IPS-18a (cell line): ENCODE results near the gene PIAS4.
"Not testable (repeated sequence)": the region's sequence is repeated elsewhere in the genome, so short reads cannot be mapped to it uniquely, and the experiment has no call there.

Experiments used
- H3K27ac ChIP-seq: one replicate; pipeline ENCODE4 v1.5.1; 2013; ENCODE audit warnings: low read length
- H3K27me3 ChIP-seq: one replicate; pipeline ENCODE4 v1.6.1; 2013; ENCODE audit warnings: mild to moderate bottlenecking, low read length; ENCODE audit not compliant: control insufficient read depth, insufficient read depth
- H3K36me3 ChIP-seq: one replicate; pipeline ENCODE4 v1.6.1; 2013; ENCODE audit warnings: low read depth, low read length; ENCODE audit not compliant: control insufficient read depth
- H3K4me1 ChIP-seq: one replicate; pipeline ENCODE4 v1.6.1; 2013; ENCODE audit warnings: low read depth, low read length; ENCODE audit not compliant: control insufficient read depth
- H3K4me3 ChIP-seq: one replicate; pipeline ENCODE4 v1.5.1; 2013; ENCODE audit warnings: low read length
- H3K9ac ChIP-seq: one replicate; pipeline ENCODE4 v1.6.1; 2013; ENCODE audit warnings: mild to moderate bottlenecking, low read length, moderate library complexity
- H3K9me3 ChIP-seq: one replicate; pipeline ENCODE4 v1.6.1; 2013; ENCODE audit warnings: low read depth, low read length; ENCODE audit not compliant: control insufficient read depth

Gene PIAS4

DNA sequence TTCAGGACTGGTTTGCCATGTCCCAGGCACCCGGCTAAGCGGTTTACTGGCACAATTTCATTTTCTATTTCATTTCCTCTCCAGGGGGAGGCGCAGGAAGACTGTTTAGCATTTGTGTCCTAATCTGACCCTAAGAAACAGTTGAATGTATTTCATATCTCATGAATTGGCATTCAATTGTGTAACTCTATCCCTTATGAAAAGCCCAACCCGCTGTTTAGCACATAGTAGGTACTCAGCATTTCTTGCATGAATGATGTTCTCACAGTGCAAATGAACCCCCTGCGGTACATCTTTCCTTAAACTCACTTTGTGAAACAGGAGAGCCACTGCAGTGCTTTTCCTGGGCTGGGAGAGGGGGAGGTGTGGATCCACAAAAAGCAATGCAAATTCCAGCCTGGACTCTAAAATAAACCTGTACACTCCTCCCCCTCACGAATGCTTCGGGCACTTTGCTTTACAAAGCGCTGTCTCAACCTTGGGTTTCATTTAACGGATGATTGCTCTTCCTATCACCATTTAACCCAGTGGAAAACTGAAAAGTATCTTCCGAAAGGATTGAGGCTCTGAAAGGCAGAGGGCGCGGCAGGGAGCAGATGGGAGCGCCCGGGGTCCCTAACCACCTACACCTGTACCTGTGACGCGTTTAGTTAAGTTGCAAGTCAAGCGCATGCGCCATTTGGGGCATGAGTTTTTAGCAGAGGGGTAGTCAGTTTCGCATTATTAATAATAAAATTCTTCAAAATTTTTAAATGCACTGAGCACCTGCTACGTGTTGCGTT is 21.1 kb upstream of the PIAS4 start:
- H3K9ac ChIP-seq, result no peak overlapping the region
- peaks cover 32% of the 10 kb centered on the region for H3K36me3 ChIP-seq
- H3K27me3 ChIP-seq, result peaks cover 5% of the 10 kb centered on the region
- H3K9me3 ChIP-seq, result no peaks in the 10 kb centered on the region
- H3K4me1 ChIP-seq, result peaks cover 13% of the 10 kb centered on the region
- H3K4me3 ChIP-seq, result peak overlapping the region; percentile 97
- H3K27ac ChIP-seq, result no peak overlapping the region

DNA sequence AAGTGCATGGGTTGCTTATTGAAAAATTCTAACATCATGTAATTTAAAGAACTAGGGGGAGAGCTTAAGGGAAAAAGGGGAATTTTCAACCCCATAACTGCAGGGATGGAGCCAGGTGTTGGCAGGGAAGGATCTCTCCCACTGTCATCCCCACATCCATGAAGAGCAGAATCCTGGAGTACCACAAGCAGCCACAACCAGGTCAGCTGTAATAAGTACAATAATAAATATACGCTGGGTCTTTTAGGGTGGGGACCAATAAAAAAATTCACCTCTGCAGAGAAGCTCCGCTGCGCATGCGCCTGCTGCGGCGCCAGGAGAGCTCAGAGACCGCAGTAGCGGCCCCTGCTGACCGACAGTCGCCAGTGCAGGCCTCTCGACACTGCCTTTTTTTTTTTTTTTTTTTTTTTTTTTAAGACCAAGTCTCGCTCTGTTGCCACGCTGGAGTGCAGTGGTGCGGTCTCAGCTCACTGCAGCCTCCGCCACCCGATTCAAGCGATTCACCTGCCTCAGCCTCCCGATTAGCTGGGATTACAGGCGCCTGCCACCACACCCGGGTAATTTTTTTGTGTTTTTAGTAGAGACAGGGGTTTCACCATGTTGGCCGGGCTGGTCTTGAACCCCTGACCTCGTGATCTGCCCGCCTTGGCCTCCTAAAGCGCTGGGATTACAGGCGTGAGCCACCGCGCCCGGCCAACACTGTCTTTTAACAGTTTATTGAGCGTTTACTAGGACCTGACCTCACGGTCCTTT is 19.7 kb upstream of the PIAS4 start:
- no peak overlapping the region for H3K27ac ChIP-seq
- H3K4me3 ChIP-seq, result peak overlapping the region; percentile 97
- H3K9ac ChIP-seq, result no peak overlapping the region

DNA sequence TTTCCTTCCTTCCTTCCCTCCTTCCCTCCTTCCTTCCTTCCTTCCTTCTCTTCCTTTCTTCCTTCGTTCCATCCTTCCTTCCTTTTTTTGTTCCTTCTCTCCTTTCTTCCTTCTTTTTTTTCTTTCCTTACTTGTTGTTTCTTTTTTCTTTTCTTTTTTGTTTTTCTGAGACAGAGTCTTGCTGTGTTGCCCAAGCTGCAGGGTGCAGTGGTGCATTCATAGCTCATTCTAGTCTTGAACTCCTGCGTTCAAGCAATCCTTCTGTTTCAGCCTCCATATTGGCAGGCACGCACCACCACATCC is 16.8 kb upstream of the PIAS4 start:
- Histone ChIP-seq H3K27me3 (peaks cover 5% of the 10 kb centered on the region), H3K4me1 (peaks cover 13% of the 10 kb centered on the region), H3K27ac (no peak overlapping the region), H3K36me3 (no peaks in the 10 kb centered on the region), H3K4me3 (no peak overlapping the region), H3K9ac (no peak overlapping the region), H3K9me3 (no peaks in the 10 kb centered on the region)

More for the DNA sequence above, 19.7 kb upstream of the PIAS4 start:
- no peaks in the 10 kb centered on the region for H3K9me3 ChIP-seq
- H3K27me3 ChIP-seq, result peaks cover 5% of the 10 kb centered on the region
- peaks cover 13% of the 10 kb centered on the region for H3K4me1 ChIP-seq
- H3K36me3 ChIP-seq, result peaks cover 18% of the 10 kb centered on the region

DNA sequence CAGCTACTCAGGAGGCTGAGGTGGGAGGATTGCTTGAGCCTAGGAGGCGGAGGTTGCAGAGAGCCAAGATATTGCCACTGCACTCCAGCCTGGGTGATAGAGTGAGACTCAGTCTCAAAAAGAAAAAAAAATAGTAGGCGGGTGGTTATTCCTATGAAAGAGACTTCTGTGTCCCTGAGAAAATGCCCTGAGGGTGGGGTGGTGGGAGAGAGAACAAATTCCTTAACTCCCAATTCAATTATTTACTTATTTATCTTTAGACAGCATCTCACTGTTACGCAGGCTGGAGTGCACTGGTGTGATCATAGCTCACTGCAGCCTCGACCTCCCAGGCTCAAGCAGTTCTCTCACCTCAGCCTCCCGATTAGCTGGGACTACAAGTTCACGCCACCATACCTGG is 11.9 kb upstream of the PIAS4 start:
- Histone ChIP-seq H3K27me3 (no peaks in the 10 kb centered on the region), H3K4me3 (no peak overlapping the region), H3K9ac (no peak overlapping the region), H3K4me1 (no peaks in the 10 kb centered on the region), H3K36me3 (no peaks in the 10 kb centered on the region), H3K27ac (no peak overlapping the region), H3K9me3 (no peaks in the 10 kb centered on the region)

DNA sequence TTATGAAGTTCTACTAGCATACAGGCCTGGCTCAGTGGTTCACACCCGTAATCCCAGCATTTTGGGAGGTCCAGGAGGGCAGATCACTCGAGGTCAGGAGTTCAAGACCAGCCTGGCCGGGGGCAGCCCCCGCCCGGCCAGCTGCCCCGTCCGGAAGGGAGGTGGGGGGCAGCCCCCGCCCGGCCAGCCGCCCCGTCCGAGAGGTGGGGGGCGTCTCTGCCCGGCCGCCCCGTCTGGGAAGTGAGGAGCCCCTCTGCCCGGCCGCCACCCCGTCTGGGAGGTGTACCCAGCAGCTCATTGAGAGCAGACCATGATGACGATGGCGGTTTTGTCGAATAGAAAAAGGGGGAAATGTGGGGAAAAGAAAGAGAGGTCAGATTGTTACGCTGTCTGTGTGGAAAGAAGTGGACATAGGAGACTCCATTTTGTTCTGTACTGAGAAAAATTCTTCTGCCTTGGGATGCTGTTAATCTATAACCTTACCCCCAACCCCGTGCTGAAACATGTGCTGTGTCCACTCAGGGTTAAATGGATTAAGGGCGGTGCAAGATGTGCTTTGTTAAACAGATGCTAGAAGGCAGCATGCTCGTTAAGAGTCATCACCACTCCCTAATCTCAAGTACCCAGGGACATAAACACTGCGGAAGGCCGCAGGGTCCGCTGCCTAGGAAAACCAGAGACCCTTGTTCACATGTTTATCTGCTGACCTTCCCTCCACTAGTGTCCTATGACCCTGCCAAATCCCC is 8.7 kb upstream of the PIAS4 start:
- H3K9me3 ChIP-seq, H3K4me3 ChIP-seq, H3K4me1 ChIP-seq, H3K27me3 ChIP-seq, H3K36me3 ChIP-seq, H3K9ac ChIP-seq, H3K27ac ChIP-seq: not testable (repeated sequence)

DNA sequence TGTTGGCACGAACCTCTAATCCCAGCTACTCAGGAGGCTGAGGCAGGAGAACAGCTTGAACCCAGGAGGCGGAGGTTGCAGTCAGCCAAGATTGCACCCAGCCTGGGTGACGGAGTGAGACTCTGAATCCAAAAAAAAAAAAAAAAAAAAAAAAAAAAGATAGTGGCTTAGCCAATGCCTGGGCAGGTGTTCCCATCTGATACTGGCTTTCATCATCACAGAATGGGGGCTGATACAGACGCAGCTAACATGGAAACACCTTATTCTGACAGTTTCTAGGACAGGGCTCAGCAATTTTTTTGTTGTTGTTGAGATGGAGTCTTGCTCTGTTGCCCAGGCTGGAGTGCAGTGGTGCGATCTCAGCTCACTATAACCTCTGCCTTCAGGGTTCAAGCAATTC is 6.7 kb upstream of the PIAS4 start:
- not testable (repeated sequence) for H3K36me3 ChIP-seq, H3K4me3 ChIP-seq, H3K27ac ChIP-seq, H3K9ac ChIP-seq, H3K9me3 ChIP-seq, H3K4me1 ChIP-seq, H3K27me3 ChIP-seq

- H3K4me1 ChIP-seq, H3K9ac ChIP-seq, H3K36me3 ChIP-seq, H3K4me3 ChIP-seq, H3K9me3 ChIP-seq, H3K27ac ChIP-seq, H3K27me3 ChIP-seq: not testable (repeated sequence)
Observed at GRCh38 chr19:4005436-4005835, 2.1 kb upstream of the PIAS4 start.

DNA sequence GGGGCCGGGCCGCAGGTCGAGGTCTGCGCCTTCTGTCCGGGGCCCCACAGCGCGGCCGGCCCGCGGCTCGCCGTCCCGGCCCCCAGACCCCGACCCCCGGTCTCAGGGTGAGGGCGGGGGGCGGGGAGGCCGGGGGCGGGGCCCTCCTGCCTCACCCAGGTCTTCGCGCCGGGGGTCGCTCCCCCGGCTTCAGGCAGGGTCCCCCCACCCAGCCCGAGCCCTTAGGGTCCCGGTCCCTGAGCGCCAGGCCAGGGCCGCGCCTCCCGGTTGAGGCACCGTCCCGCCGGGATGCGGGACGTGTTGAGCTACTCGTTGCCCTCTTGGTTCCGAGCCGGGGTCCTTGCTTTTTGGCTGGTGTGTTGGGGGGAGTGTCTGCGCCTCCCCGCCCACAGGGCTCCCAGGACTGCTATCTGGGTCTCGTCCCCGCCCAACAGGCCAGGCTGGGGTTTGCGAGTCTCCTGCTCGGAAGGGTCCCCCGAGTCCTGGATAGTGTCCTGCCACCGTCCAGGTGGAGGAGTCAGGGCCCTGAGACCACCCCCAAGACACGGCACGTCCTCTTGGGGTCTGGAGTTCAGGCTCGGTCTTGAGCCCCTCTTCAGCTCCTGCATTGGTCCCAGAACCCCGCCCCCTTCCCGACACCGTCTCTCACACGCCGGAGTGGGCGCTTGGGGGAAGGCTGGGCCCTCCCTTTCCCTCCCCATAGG is 452 bp downstream of the PIAS4 start:
- H3K4me1 ChIP-seq, result no peaks in the 10 kb centered on the region
- H3K36me3 ChIP-seq, result peaks cover 4% of the 10 kb centered on the region
- no peaks in the 10 kb centered on the region for H3K27me3 ChIP-seq
- peak overlapping the region; percentile 61 for H3K4me3 ChIP-seq
- peak overlapping the region; percentile 26 for H3K9ac ChIP-seq
- H3K9me3 ChIP-seq, result no peaks in the 10 kb centered on the region
- no peak overlapping the region for H3K27ac ChIP-seq

GRCh38 chr19:4009990-4010807 is 2.7 kb downstream of the PIAS4 start:
- Histone ChIP-seq H3K36me3 (peaks cover 16% of the 10 kb centered on the region), H3K9ac (no peak overlapping the region), H3K27ac (no peak overlapping the region), H3K9me3 (no peaks in the 10 kb centered on the region), H3K27me3 (no peaks in the 10 kb centered on the region), H3K4me3 (no peak overlapping the region), H3K4me1 (no peaks in the 10 kb centered on the region)

GRCh38 chr19:4010808-4011110 is 3.2 kb downstream of the PIAS4 start:
- Histone ChIP-seq H3K27me3 (no peaks in the 10 kb centered on the region), H3K9me3 (no peaks in the 10 kb centered on the region), H3K27ac (no peak overlapping the region), H3K9ac (no peak overlapping the region), H3K36me3 (peaks cover 16% of the 10 kb centered on the region), H3K4me1 (no peaks in the 10 kb centered on the region), H3K4me3 (no peak overlapping the region)

DNA sequence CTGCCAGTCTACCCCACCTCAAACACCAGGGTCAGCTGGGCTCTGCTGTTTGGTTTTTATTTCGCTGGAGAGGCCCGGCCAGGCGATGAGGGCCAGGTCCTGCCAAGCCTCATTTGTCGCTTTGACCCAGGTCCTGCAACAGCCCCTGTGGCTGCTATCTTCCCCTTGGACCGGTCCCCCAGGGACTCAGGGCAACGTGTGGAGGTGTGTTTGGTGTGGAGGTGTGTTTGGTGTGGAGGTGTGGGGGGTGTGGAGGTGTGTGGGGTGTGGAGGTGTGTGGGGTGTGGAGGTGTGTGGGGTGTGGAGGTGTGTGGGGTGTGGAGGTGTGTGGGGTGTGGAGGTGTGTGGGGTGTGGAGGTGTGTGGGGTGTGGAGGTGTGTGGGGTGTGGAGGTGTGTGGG is 3.9 kb downstream of the PIAS4 start:
- H3K9ac ChIP-seq, H3K4me3 ChIP-seq: not testable (repeated sequence)
- peaks cover 16% of the 10 kb centered on the region for H3K36me3 ChIP-seq

More for the DNA sequence above, 3.9 kb downstream of the PIAS4 start:
- H3K27ac ChIP-seq, H3K27me3 ChIP-seq, H3K9me3 ChIP-seq, H3K4me1 ChIP-seq: not testable (repeated sequence)
